ENCODE measurements around the gene ZPR1.

The ZPR1 gene

GRCh38 chr11:116825854-116826750 is 38.3 kb upstream of the ZPR1 start:
- DNase-seq (ENCODE audit: low read depth, low spot score): no peak
- Histone ChIP-seq H3K9ac (ENCODE audit: insufficient read length) (no peak overlapping the region), H3K4me3 (no peak overlapping the region), H3K36me3 (ENCODE audit: insufficient read depth, low read length) (no peaks in the 10 kb centered on the region), H3K9me3 (ENCODE audit: low read depth, low read length) (no peaks in the 10 kb centered on the region), H3K27ac (no peak overlapping the region)
- TF ChIP-seq POLR2AphosphoS5 (IDR thresholded peaks at IDR 0.05; ENCODE audit: borderline replicate concordance, low read depth, low read length): no peak

- H3K9me3 ChIP-seq (ENCODE audit: low read depth, low read length): no peaks in the 10 kb centered on the region
- H3K36me3 ChIP-seq (ENCODE audit: insufficient read depth, low read length): no peaks in the 10 kb centered on the region
- no peak overlapping the region for H3K4me3 ChIP-seq
- H3K27ac ChIP-seq: no peak overlapping the region
- no peak for DNase-seq (ENCODE audit: low read depth, low spot score)
- TF ChIP-seq FOXP2 (optimal IDR thresholded peaks at IDR 0.05; ENCODE audit: control extremely low read depth, extremely low read length, insufficient read depth): no peak
- TF ChIP-seq EZH2 (IDR thresholded peaks at IDR 0.05): no peak
- no peak overlapping the region for H3K9ac ChIP-seq (ENCODE audit: insufficient read length)
Observed at GRCh38 chr11:116825434-116825833, 37.6 kb upstream of the ZPR1 start.

- no peak for TF ChIP-seq FOXP2 (optimal IDR thresholded peaks at IDR 0.05; ENCODE audit: control extremely low read depth, extremely low read length, insufficient read depth)
- TF ChIP-seq POLR2AphosphoS5 (IDR thresholded peaks at IDR 0.05; ENCODE audit: borderline replicate concordance, low read depth, low read length): no peak
- TF ChIP-seq EZH2 (IDR thresholded peaks at IDR 0.05): no peak
- no peak within 1 kb of the TSS for H3K9ac ChIP-seq (ENCODE audit: insufficient read length)
- H3K27ac ChIP-seq: no peak within 1 kb of the TSS
- H3K36me3 ChIP-seq (ENCODE audit: insufficient read depth, low read length): no peaks in the 10 kb centered on the region
- DNase-seq (ENCODE audit: low read depth, low spot score): no peak
- H3K4me3 ChIP-seq: no peak within 1 kb of the TSS
- no peaks in the 10 kb centered on the region for H3K9me3 ChIP-seq (ENCODE audit: low read depth, low read length)
Observed at GRCh38 chr11:116823031-116823843, 35.4 kb upstream of the ZPR1 start, which contains the start of gene APOA4. Gene APOA4, minus strand, starts transcription at chr11:116823304. Its CDS starts 113 bp downstream, at chr11:116823191.

GRCh38 chr11:116822575-116822974 is 34.8 kb upstream of the ZPR1 start:
- no peak for DNase-seq (ENCODE audit: low read depth, low spot score)
- H3K9ac ChIP-seq (ENCODE audit: insufficient read length): no peak overlapping the region
- no peaks in the 10 kb centered on the region for H3K9me3 ChIP-seq (ENCODE audit: low read depth, low read length)
- H3K4me3 ChIP-seq: no peak overlapping the region
- TF ChIP-seq EZH2 (IDR thresholded peaks at IDR 0.05) (no peak), POLR2AphosphoS5 (IDR thresholded peaks at IDR 0.05; ENCODE audit: borderline replicate concordance, low read depth, low read length) (no peak), FOXP2 (optimal IDR thresholded peaks at IDR 0.05; ENCODE audit: control extremely low read depth, extremely low read length, insufficient read depth) (no peak)
- H3K36me3 ChIP-seq (ENCODE audit: insufficient read depth, low read length): no peaks in the 10 kb centered on the region
- no peak overlapping the region for H3K27ac ChIP-seq

GRCh38 chr11:116821050-116821918 is 33.5 kb upstream of the ZPR1 start:
- no peaks in the 10 kb centered on the region for H3K36me3 ChIP-seq (ENCODE audit: insufficient read depth, low read length)
- no peak for TF ChIP-seq EZH2 (IDR thresholded peaks at IDR 0.05)
- no peak for TF ChIP-seq POLR2AphosphoS5 (IDR thresholded peaks at IDR 0.05; ENCODE audit: borderline replicate concordance, low read depth, low read length)
- no peak for TF ChIP-seq FOXP2 (optimal IDR thresholded peaks at IDR 0.05; ENCODE audit: control extremely low read depth, extremely low read length, insufficient read depth)
- no peak for DNase-seq (ENCODE audit: low read depth, low spot score)
- no peak overlapping the region for H3K9ac ChIP-seq (ENCODE audit: insufficient read length)
- no peak overlapping the region for H3K4me3 ChIP-seq
- H3K27ac ChIP-seq: no peak overlapping the region
- no peaks in the 10 kb centered on the region for H3K9me3 ChIP-seq (ENCODE audit: low read depth, low read length)

- no peaks in the 10 kb centered on the region for H3K36me3 ChIP-seq (ENCODE audit: insufficient read depth, low read length)
- no peak overlapping the region for H3K27ac ChIP-seq
- no peak overlapping the region for H3K4me3 ChIP-seq
- H3K9ac ChIP-seq (ENCODE audit: insufficient read length): no peak overlapping the region
- TF ChIP-seq EZH2 (IDR thresholded peaks at IDR 0.05) (no peak), POLR2AphosphoS5 (IDR thresholded peaks at IDR 0.05; ENCODE audit: borderline replicate concordance, low read depth, low read length) (no peak), FOXP2 (optimal IDR thresholded peaks at IDR 0.05; ENCODE audit: control extremely low read depth, extremely low read length, insufficient read depth) (no peak)
- H3K9me3 ChIP-seq (ENCODE audit: low read depth, low read length): no peaks in the 10 kb centered on the region
- no peak for DNase-seq (ENCODE audit: low read depth, low spot score)
Observed at GRCh38 chr11:116819049-116819448, 31.2 kb upstream of the ZPR1 start.

- no peak for DNase-seq (ENCODE audit: low read depth, low spot score)
- H3K36me3 ChIP-seq (ENCODE audit: insufficient read depth, low read length): no peaks in the 10 kb centered on the region
- no peaks in the 10 kb centered on the region for H3K9me3 ChIP-seq (ENCODE audit: low read depth, low read length)
- TF ChIP-seq FOXP2 (optimal IDR thresholded peaks at IDR 0.05; ENCODE audit: control extremely low read depth, extremely low read length, insufficient read depth) (no peak), EZH2 (IDR thresholded peaks at IDR 0.05) (no peak), POLR2AphosphoS5 (IDR thresholded peaks at IDR 0.05; ENCODE audit: borderline replicate concordance, low read depth, low read length) (no peak)
- no peak overlapping the region for H3K9ac ChIP-seq (ENCODE audit: insufficient read length)
- no peak overlapping the region for H3K4me3 ChIP-seq
- H3K27ac ChIP-seq: no peak overlapping the region
Observed at GRCh38 chr11:116814502-116814901, 26.7 kb upstream of the ZPR1 start.

Data from SK-N-MC (cell line).